Measurements from ENCODE around the gene CELF2. TPM values are rescaled to one million over a fixed set of nuclear protein-coding genes. Genes with fewer than 3 reads are reported as not detected.

Gene CELF2
- total and polyA plus RNA-seq, 9 of the 15 experiments (the other 6 are each of a cell fraction or from before 2014, with no cell fraction given) = 4.0 to 20.3 (median 11.1) TPM

- H4K20me1 ChIP-seq (replicated peaks; ENCODE audit: control insufficient read depth, insufficient read depth, low read length) = no peaks in the 10 kb centered on the region
- H3K27me3 ChIP-seq (ENCODE audit: control insufficient read depth in 2 of 2, insufficient read depth in 2 of 2, low read length in 2 of 2) = no peaks in the 10 kb centered on the region
- H3K36me3 ChIP-seq (ENCODE audit: control insufficient read depth, insufficient read depth, low read length) = no peaks in the 10 kb centered on the region
- H3K9me3 ChIP-seq (replicated peaks; ENCODE audit: control insufficient read depth, insufficient read depth, low read depth, low read length) = no peaks in the 10 kb centered on the region
- in situ Hi-C loops (cut with MboI) = no loop called here
- peaks cover 12 to 22% of the 10 kb centered on the region in 2 experiments for H3K4me1 ChIP-seq (replicated peaks in 1 of 2; ENCODE audit: control insufficient read depth in 2 of 2, insufficient read depth in 2 of 2, low read length in 2 of 2)
- ATAC-seq = no peak
- no peak overlapping the region for H2AFZ ChIP-seq (ENCODE audit: low read depth, low read length)
- peaks cover under 1% of the 10 kb centered on the region; the same call in 1 of the 3 replicates for H3K79me2 ChIP-seq (ENCODE audit: control insufficient read depth, insufficient read depth, low read length)
- no TSS peak for BruUV-seq (replicated peaks)
- intact Hi-C loops (cut with micrococcal nuclease) = no loop called here
- no peak overlapping the region for H3K27ac ChIP-seq (ENCODE audit: extremely low read depth, low read depth, low read length)
- POLR2A ChIA-PET = no interaction called here
- no peak overlapping the region for H3K4me3 ChIP-seq
- CTCF ChIA-PET (ENCODE audit: low intra/inter-chr PET ratio) = no interaction called here
- FAIRE-seq = no peak
- DNase-seq (ENCODE audit: extremely low read depth in 1 of 4, low spot score in 3 of 4) = no peak
- no peak overlapping the region for H3K4me2 ChIP-seq (ENCODE audit: insufficient read depth, low read length)
- 67% methylated on average over 8 of the region's 8 CpGs for WGBS (ENCODE audit: insufficient coverage, low coverage, missing lambda C conversion rate)
- H3K9me1 ChIP-seq (ENCODE audit: control insufficient read depth, insufficient read depth, low read length) = no peaks in the 10 kb centered on the region
- H3K9ac ChIP-seq (ENCODE audit: insufficient read depth in 1 of 2, low read depth in 2 of 2, low read length in 2 of 2) = no peak overlapping the region
- TF ChIP-seq, protein P1, sequence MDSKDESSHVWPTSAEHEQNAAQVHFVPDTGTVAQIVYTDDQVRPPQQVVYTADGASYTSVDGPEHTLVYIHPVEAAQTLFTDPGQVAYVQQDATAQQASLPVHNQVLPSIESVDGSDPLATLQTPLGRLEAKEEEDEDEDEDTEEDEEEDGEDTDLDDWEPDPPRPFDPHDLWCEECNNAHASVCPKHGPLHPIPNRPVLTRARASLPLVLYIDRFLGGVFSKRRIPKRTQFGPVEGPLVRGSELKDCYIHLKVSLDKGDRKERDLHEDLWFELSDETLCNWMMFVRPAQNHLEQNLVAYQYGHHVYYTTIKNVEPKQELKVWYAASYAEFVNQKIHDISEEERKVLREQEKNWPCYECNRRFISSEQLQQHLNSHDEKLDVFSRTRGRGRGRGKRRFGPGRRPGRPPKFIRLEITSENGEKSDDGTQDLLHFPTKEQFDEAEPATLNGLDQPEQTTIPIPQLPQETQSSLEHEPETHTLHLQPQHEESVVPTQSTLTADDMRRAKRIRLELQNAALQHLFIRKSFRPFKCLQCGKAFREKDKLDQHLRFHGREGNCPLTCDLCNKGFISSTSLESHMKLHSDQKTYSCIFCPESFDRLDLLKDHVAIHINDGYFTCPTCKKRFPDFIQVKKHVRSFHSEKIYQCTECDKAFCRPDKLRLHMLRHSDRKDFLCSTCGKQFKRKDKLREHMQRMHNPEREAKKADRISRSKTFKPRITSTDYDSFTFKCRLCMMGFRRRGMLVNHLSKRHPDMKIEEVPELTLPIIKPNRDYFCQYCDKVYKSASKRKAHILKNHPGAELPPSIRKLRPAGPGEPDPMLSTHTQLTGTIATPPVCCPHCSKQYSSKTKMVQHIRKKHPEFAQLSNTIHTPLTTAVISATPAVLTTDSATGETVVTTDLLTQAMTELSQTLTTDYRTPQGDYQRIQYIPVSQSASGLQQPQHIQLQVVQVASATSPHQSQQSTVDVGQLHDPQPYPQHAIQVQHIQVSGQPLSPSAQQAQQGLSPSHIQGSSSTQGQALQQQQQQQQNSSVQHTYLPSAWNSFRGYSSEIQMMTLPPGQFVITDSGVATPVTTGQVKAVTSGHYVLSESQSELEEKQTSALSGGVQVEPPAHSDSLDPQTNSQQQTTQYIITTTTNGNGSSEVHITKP (IDR thresholded peaks at IDR 0.05; ENCODE audit: partially characterized antibody) = no peak
- no peak for TF ChIP-seq LCOR (CRISPR knock-in tag; IDR thresholded peaks at IDR 0.05)
- TF ChIP-seq ZNF140 (CRISPR knock-in tag; IDR thresholded peaks at IDR 0.05) = no peak
- no peak for TF ChIP-seq MAZ (CRISPR knock-in tag; conservative IDR thresholded peaks at IDR 0.05 in 1 of 2, IDR thresholded peaks at IDR 0.05 in 1 of 2)
- no peak for TF ChIP-seq ERF (CRISPR knock-in tag; IDR thresholded peaks at IDR 0.05)
- TF ChIP-seq ADNP (tag; IDR thresholded peaks at IDR 0.05) = no peak
- TF ChIP-seq, protein P2, sequence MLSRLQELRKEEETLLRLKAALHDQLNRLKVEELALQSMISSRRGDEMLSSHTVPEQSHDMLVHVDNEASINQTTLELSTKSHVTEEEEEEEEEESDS (CRISPR knock-in tag; IDR thresholded peaks at IDR 0.05) = no peak
- TF ChIP-seq FOXM1 (IDR thresholded peaks at IDR 0.05; ENCODE audit: low read depth) = no peak
- no peak for TF ChIP-seq FOXM1 (CRISPR knock-in tag; IDR thresholded peaks at IDR 0.05; ENCODE audit: low read depth)
- TF ChIP-seq, protein P3, sequence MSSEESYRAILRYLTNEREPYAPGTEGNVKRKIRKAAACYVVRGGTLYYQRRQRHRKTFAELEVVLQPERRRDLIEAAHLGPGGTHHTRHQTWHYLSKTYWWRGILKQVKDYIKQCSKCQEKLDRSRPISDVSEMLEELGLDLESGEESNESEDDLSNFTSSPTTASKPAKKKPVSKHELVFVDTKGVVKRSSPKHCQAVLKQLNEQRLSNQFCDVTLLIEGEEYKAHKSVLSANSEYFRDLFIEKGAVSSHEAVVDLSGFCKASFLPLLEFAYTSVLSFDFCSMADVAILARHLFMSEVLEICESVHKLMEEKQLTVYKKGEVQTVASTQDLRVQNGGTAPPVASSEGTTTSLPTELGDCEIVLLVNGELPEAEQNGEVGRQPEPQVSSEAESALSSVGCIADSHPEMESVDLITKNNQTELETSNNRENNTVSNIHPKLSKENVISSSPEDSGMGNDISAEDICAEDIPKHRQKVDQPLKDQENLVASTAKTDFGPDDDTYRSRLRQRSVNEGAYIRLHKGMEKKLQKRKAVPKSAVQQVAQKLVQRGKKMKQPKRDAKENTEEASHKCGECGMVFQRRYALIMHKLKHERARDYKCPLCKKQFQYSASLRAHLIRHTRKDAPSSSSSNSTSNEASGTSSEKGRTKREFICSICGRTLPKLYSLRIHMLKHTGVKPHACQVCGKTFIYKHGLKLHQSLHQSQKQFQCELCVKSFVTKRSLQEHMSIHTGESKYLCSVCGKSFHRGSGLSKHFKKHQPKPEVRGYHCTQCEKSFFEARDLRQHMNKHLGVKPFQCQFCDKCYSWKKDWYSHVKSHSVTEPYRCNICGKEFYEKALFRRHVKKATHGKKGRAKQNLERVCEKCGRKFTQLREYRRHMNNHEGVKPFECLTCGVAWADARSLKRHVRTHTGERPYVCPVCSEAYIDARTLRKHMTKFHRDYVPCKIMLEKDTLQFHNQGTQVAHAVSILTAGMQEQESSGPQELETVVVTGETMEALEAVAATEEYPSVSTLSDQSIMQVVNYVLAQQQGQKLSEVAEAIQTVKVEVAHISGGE (CRISPR knock-in tag; IDR thresholded peaks at IDR 0.05) = no peak
- no peak for TF ChIP-seq SMAD2 (IDR thresholded peaks at IDR 0.05; ENCODE audit: low read depth, low read length)
- TF ChIP-seq ZNF165 (CRISPR knock-in tag; IDR thresholded peaks at IDR 0.05; ENCODE audit: borderline replicate concordance) = no peak
- TF ChIP-seq NFIC (IDR thresholded peaks at IDR 0.05) = peak; percentile 82
Measured at GRCh38 chr10:11161096-11161495, 143.4 kb downstream of the CELF2 start.

Measured in K562 (cell line).